Measurements from ENCODE around the gene JAZF1. TPM values are rescaled to one million over a fixed set of nuclear protein-coding genes. Genes with fewer than 3 reads are reported as not detected.

Gene JAZF1
- polyA plus RNA-seq, 3 donors, result 12.1 to 18.1 (median 17.2) TPM

DNA sequence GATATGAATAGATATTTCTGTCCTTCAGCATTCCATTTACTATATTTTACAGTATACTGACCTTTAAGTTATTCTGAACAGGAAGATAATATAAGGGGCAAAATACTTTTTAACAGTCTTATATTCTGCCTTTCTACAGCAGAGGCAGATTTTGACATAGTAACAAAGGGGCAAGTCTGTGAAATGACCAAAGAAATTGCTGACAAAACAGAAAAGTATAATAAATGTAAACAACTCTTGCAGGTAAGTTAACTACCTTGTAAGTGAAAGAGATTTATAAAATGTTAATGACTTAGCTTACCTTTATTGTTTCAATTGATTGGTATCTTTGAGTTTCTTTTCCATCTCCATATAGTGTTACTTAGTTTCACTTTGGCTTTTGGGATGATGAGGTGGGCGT, 384.6 kb downstream of the JAZF1 start:
- no peaks in the 10 kb centered on the region for H3K27me3 ChIP-seq (ENCODE audit: control insufficient read depth in 2 of 2, insufficient read depth in 2 of 2, low read length in 2 of 2)
- H4K20me1 ChIP-seq (ENCODE audit: insufficient read depth, low read length), result peaks cover 10% of the 10 kb centered on the region
- TF ChIP-seq, protein P1, sequence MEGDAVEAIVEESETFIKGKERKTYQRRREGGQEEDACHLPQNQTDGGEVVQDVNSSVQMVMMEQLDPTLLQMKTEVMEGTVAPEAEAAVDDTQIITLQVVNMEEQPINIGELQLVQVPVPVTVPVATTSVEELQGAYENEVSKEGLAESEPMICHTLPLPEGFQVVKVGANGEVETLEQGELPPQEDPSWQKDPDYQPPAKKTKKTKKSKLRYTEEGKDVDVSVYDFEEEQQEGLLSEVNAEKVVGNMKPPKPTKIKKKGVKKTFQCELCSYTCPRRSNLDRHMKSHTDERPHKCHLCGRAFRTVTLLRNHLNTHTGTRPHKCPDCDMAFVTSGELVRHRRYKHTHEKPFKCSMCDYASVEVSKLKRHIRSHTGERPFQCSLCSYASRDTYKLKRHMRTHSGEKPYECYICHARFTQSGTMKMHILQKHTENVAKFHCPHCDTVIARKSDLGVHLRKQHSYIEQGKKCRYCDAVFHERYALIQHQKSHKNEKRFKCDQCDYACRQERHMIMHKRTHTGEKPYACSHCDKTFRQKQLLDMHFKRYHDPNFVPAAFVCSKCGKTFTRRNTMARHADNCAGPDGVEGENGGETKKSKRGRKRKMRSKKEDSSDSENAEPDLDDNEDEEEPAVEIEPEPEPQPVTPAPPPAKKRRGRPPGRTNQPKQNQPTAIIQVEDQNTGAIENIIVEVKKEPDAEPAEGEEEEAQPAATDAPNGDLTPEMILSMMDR (IDR thresholded peaks at IDR 0.05), result no peak
- intact Hi-C loops (cut with micrococcal nuclease), result no loop called here
- H3K4me3 Mint-ChIP-seq, result no peak overlapping the region
- no peak overlapping the region for H3K4me2 ChIP-seq (replicated peaks; ENCODE audit: extremely low read depth, low read length, poor library complexity, severe bottlenecking)
- H3K9me3 Mint-ChIP-seq, result no peaks in the 10 kb centered on the region
- H3K27me3 Mint-ChIP-seq (ENCODE audit: low read depth in 3 of 3), result peaks cover 0 to 2% (median 0%) of the 10 kb centered on the region in 3 donors
- no CpG with 5 or more reads among the region's 1 CpG for WGBS (ENCODE audit: insufficient coverage)
- peaks cover 74 to 84% of the 10 kb centered on the region in 2 donors for H3K36me3 Mint-ChIP-seq
- no peak overlapping the region for H2AFZ ChIP-seq (ENCODE audit: insufficient read depth, low read depth, low read length, poor library complexity, severe bottlenecking)
- no peak overlapping the region for H3K27ac ChIP-seq (ENCODE audit: low read depth in 1 of 2, low read length in 2 of 2)
- no peak for DNase-seq
- peaks cover 66 to 88% of the 10 kb centered on the region in 2 donors for H3K36me3 ChIP-seq (replicated peaks in 1 of 2; ENCODE audit: control insufficient read depth in 1 of 2, insufficient read depth in 2 of 2, low read length in 2 of 2)
- H3K4me3 ChIP-seq (replicated peaks in 1 of 3; ENCODE audit: low read depth in 2 of 3, low read length in 3 of 3), result no peak overlapping the region
- H3K9ac ChIP-seq (ENCODE audit: insufficient read depth, low read length, poor library complexity, severe bottlenecking), result no peak overlapping the region
- H3K4me1 ChIP-seq (ENCODE audit: control insufficient read depth in 1 of 2, insufficient read depth in 2 of 2, low read length in 2 of 2), result no peaks in the 10 kb centered on the region
- H3K27ac Mint-ChIP-seq, result no peak overlapping the region
- no peaks in the 10 kb centered on the region for H3K4me1 Mint-ChIP-seq
- no peaks in the 10 kb centered on the region for H3K9me3 ChIP-seq (replicated peaks in 1 of 2; ENCODE audit: control insufficient read depth in 1 of 2, insufficient read depth in 1 of 2, low read length in 2 of 2)
- H3K79me2 ChIP-seq (ENCODE audit: insufficient read depth, low read length), result no peaks in the 10 kb centered on the region

- H3K4me2 ChIP-seq (replicated peaks; ENCODE audit: extremely low read depth, low read length, poor library complexity, severe bottlenecking), result no peak overlapping the region
- peaks cover 15% of the 10 kb centered on the region for H4K20me1 ChIP-seq (ENCODE audit: insufficient read depth, low read length)
- H3K9ac ChIP-seq (ENCODE audit: insufficient read depth, low read length, poor library complexity, severe bottlenecking), result no peak overlapping the region
- H3K27me3 ChIP-seq (ENCODE audit: control insufficient read depth in 2 of 2, insufficient read depth in 2 of 2, low read length in 2 of 2), result no peaks in the 10 kb centered on the region
- Mint-ChIP-seq H3K4me3 (no peak overlapping the region), H3K4me1 (no peaks in the 10 kb centered on the region), H3K36me3 (peaks cover 76 to 88% of the 10 kb centered on the region in 2 donors), H3K27ac (no peak overlapping the region), H3K27me3 (ENCODE audit: low read depth in 3 of 3) (peaks cover 0 to 2% (median 0%) of the 10 kb centered on the region in 3 donors), H3K9me3 (no peaks in the 10 kb centered on the region)
- no peak overlapping the region for H3K27ac ChIP-seq (ENCODE audit: low read depth in 1 of 2, low read length in 2 of 2)
- no peak overlapping the region for H3K4me3 ChIP-seq (replicated peaks in 1 of 3; ENCODE audit: low read depth in 2 of 3, low read length in 3 of 3)
- no peaks in the 10 kb centered on the region for H3K79me2 ChIP-seq (ENCODE audit: insufficient read depth, low read length)
- WGBS (ENCODE audit: insufficient coverage), result no CpG with 5 or more reads among the region's 1 CpG
- no peaks in the 10 kb centered on the region for H3K4me1 ChIP-seq (ENCODE audit: control insufficient read depth in 1 of 2, insufficient read depth in 2 of 2, low read length in 2 of 2)
- peaks cover 60 to 81% of the 10 kb centered on the region in 2 donors for H3K36me3 ChIP-seq (replicated peaks in 1 of 2; ENCODE audit: control insufficient read depth in 1 of 2, insufficient read depth in 2 of 2, low read length in 2 of 2)
- no peak for DNase-seq
- H3K9me3 ChIP-seq (replicated peaks in 1 of 2; ENCODE audit: control insufficient read depth in 1 of 2, insufficient read depth in 1 of 2, low read length in 2 of 2), result no peaks in the 10 kb centered on the region
- TF ChIP-seq, protein P1 (IDR thresholded peaks at IDR 0.05), result no peak
- intact Hi-C loops (cut with micrococcal nuclease), result no loop called here
- no peak overlapping the region for H2AFZ ChIP-seq (ENCODE audit: insufficient read depth, low read depth, low read length, poor library complexity, severe bottlenecking)
These were observed 386.8 kb downstream of the JAZF1 start for GRCh38 chr7:27793780-27794179.
